Measurements from ENCODE around the gene ATP11C.
"Not testable (repeated sequence)": the region's sequence is repeated elsewhere in the genome, so short reads cannot be mapped to it uniquely, and the experiment has no call there.

ATP11C gene

GRCh38 chrX:139877710-139878414 is 55.0 kb downstream of the ATP11C start:
- TF ChIP-seq CTCF (IDR thresholded peaks at IDR 0.05; ENCODE audit: control extremely low read depth, extremely low read depth, low read depth, missing control alignments) = no peak
- CTCF ChIA-PET = interaction anchor here (2.2 kb wide), 1 partner anchor 26 kb away, joined by 6 read pairs; no protein-coding TSS in a partner anchor
- no peak for DNase-seq (ENCODE audit: extremely low spot score)
- POLR2A ChIA-PET = no interaction called here

- ChIA-PET CTCF (no interaction called here), POLR2A (no interaction called here)
- DNase-seq (ENCODE audit: extremely low spot score) = no peak
- no peak for TF ChIP-seq CTCF (IDR thresholded peaks at IDR 0.05; ENCODE audit: control extremely low read depth, extremely low read depth, low read depth, missing control alignments)
These were observed 57.0 kb downstream of the ATP11C start for GRCh38 chrX:139875841-139876240.

GRCh38 chrX:139869796-139870195 is 63.1 kb downstream of the ATP11C start:
- CTCF ChIA-PET = no interaction called here
- TF ChIP-seq CTCF (IDR thresholded peaks at IDR 0.05; ENCODE audit: control extremely low read depth, extremely low read depth, low read depth, missing control alignments) = no peak
- POLR2A ChIA-PET = no interaction called here
- no peak for DNase-seq (ENCODE audit: extremely low spot score)

GRCh38 chrX:139864640-139865039 is 68.2 kb downstream of the ATP11C start:
- POLR2A ChIA-PET = no interaction called here

GRCh38 chrX:139862208-139862607 is 70.6 kb downstream of the ATP11C start:
- CTCF ChIA-PET = interaction anchor here (0.9 to 1.9 kb wide), 2 partner anchors 11 to 28 kb away, joined by 3 to 5 read pairs; no protein-coding TSS in a partner anchor
- POLR2A ChIA-PET = no interaction called here
- TF ChIP-seq CTCF (IDR thresholded peaks at IDR 0.05; ENCODE audit: control extremely low read depth, extremely low read depth, low read depth, missing control alignments) = no peak
- no peak for DNase-seq (ENCODE audit: extremely low spot score)

More at GRCh38 chrX:139864640-139865039, 68.2 kb downstream of the ATP11C start:
- DNase-seq (ENCODE audit: extremely low spot score) = no peak
- no peak for TF ChIP-seq CTCF (IDR thresholded peaks at IDR 0.05; ENCODE audit: control extremely low read depth, extremely low read depth, low read depth, missing control alignments)
- CTCF ChIA-PET = no interaction called here

- POLR2A ChIA-PET, CTCF ChIA-PET: not testable (repeated sequence)
These were observed 76.0 kb downstream of the ATP11C start for GRCh38 chrX:139856826-139857225.

GRCh38 chrX:139851730-139852129 is 81.1 kb downstream of the ATP11C start:
- CTCF ChIA-PET = interaction anchor here (1.4 kb wide), 1 partner anchor 11 kb away, joined by 5 read pairs; no protein-coding TSS in a partner anchor
- TF ChIP-seq CTCF (IDR thresholded peaks at IDR 0.05; ENCODE audit: control extremely low read depth, extremely low read depth, low read depth, missing control alignments) = no peak
- no peak for DNase-seq (ENCODE audit: extremely low spot score)
- POLR2A ChIA-PET = no interaction called here

More at GRCh38 chrX:139856826-139857225, 76.0 kb downstream of the ATP11C start:
- DNase-seq (ENCODE audit: extremely low spot score) = not testable (repeated sequence)

Data from GM10248 (cell line).